ENCODE measurements around the gene PTPRR. TPM values are rescaled to one million over a fixed set of nuclear protein-coding genes. Genes with fewer than 3 reads are reported as not detected.

The PTPRR gene
- polyA plus RNA-seq, 1 of the 3 experiments (the other 2 are of a cell fraction), result 1.4 TPM

DNA sequence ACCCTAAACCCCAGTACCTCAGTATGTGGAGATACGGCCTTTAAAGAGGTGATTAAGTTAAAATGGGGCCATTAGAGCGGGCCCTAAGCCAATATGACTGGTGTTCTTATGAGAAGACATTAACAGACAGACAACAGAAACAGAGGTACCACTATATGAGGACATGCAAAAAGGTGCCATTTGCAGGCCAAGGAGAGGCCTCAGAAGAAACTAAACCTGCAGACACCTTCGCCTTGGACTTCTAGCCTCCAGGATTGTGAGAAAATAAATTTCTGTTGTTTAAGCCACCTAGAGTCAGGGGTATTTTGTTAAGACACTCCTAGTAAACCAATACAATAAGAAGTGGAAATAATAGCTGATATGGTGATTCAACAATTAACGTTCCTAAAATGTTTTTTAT, 315.9 kb downstream of the PTPRR start:
- Histone ChIP-seq H3K27ac (ENCODE audit: low read depth in 2 of 2, low read length in 1 of 2) (no peak overlapping the region), H3K27me3 (ENCODE audit: insufficient read depth) (no peaks in the 10 kb centered on the region), H3K4me2 (no peak overlapping the region), H3K4me3 (ENCODE audit: low read depth in 2 of 2, low read length in 1 of 2) (no peak overlapping the region), H4K20me1 (ENCODE audit: insufficient read depth) (no peaks in the 10 kb centered on the region), H3F3A (replicated peaks; ENCODE audit: insufficient read depth) (peaks cover 3% of the 10 kb centered on the region), H3K4me1 (ENCODE audit: control insufficient read depth in 1 of 2, insufficient read depth in 2 of 2, low read depth in 1 of 2, low read length in 1 of 2) (peaks cover 0 to 6% of the 10 kb centered on the region in 2 experiments; a peak in 3 of 4 replicates), H3K36me3 (replicated peaks in 1 of 2; ENCODE audit: control insufficient read depth in 1 of 2, insufficient read depth in 2 of 2, low read length in 1 of 2) (no peaks in the 10 kb centered on the region), H2AFZ (ENCODE audit: low read depth) (no peak overlapping the region), H3K9me3 (no peaks in the 10 kb centered on the region), H3K9ac (no peak overlapping the region), H3K79me2 (ENCODE audit: insufficient read depth) (no peaks in the 10 kb centered on the region), H3K9me2 (no peaks in the 10 kb centered on the region)
- WGBS (ENCODE audit: low lambda C conversion rate), result 88% methylated on average over 4 of the region's 4 CpGs
- ChIA-PET CTCF (interaction anchor here (1.3 to 2.9 kb wide), 2 partner anchors 14 to 28 kb away, joined by 5 to 12 read pairs; no protein-coding TSS in a partner anchor), POLR2A (no interaction called here)
- TF ChIP-seq, protein P1, sequence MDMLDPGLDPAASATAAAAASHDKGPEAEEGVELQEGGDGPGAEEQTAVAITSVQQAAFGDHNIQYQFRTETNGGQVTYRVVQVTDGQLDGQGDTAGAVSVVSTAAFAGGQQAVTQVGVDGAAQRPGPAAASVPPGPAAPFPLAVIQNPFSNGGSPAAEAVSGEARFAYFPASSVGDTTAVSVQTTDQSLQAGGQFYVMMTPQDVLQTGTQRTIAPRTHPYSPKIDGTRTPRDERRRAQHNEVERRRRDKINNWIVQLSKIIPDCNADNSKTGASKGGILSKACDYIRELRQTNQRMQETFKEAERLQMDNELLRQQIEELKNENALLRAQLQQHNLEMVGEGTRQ (IDR thresholded peaks at IDR 0.05; ENCODE audit: borderline replicate concordance, low read depth, low read length), result no peak
- no peak for TF ChIP-seq RXRA (IDR thresholded peaks at IDR 0.05; ENCODE audit: borderline replicate concordance, low read depth)
- no peak for TF ChIP-seq RFX5 (IDR thresholded peaks at IDR 0.05; ENCODE audit: low read length)
- TF ChIP-seq, protein P2, sequence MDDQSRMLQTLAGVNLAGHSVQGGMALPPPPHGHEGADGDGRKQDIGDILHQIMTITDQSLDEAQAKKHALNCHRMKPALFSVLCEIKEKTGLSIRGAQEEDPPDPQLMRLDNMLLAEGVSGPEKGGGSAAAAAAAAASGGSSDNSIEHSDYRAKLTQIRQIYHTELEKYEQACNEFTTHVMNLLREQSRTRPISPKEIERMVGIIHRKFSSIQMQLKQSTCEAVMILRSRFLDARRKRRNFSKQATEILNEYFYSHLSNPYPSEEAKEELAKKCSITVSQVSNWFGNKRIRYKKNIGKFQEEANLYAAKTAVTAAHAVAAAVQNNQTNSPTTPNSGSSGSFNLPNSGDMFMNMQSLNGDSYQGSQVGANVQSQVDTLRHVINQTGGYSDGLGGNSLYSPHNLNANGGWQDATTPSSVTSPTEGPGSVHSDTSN (IDR thresholded peaks at IDR 0.05), result no peak
- TF ChIP-seq MAX (IDR thresholded peaks at IDR 0.05; ENCODE audit: low read depth), result no peak
- no peak for TF ChIP-seq NFIC (IDR thresholded peaks at IDR 0.05; ENCODE audit: borderline replicate concordance)
- TF ChIP-seq, protein P3, sequence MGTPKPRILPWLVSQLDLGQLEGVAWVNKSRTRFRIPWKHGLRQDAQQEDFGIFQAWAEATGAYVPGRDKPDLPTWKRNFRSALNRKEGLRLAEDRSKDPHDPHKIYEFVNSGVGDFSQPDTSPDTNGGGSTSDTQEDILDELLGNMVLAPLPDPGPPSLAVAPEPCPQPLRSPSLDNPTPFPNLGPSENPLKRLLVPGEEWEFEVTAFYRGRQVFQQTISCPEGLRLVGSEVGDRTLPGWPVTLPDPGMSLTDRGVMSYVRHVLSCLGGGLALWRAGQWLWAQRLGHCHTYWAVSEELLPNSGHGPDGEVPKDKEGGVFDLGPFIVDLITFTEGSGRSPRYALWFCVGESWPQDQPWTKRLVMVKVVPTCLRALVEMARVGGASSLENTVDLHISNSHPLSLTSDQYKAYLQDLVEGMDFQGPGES (IDR thresholded peaks at IDR 0.05; ENCODE audit: low read depth, low read length), result no peak
- TF ChIP-seq USF1 (IDR thresholded peaks at IDR 0.05; ENCODE audit: borderline replicate concordance, low read depth), result no peak
- no peak for TF ChIP-seq YY1 (IDR thresholded peaks at IDR 0.05; ENCODE audit: low read depth)
- no peak for TF ChIP-seq GATA2 (CRISPR knock-in tag; IDR thresholded peaks at IDR 0.05)
- no peak for TF ChIP-seq TEAD4 (IDR thresholded peaks at IDR 0.05; ENCODE audit: borderline replicate concordance, insufficient read depth)
- TF ChIP-seq CTCF (IDR thresholded peaks at IDR 0.05), result no peak
- TF ChIP-seq RCOR1 (IDR thresholded peaks at IDR 0.05; ENCODE audit: low read length), result no peak
- TF ChIP-seq, protein P4, sequence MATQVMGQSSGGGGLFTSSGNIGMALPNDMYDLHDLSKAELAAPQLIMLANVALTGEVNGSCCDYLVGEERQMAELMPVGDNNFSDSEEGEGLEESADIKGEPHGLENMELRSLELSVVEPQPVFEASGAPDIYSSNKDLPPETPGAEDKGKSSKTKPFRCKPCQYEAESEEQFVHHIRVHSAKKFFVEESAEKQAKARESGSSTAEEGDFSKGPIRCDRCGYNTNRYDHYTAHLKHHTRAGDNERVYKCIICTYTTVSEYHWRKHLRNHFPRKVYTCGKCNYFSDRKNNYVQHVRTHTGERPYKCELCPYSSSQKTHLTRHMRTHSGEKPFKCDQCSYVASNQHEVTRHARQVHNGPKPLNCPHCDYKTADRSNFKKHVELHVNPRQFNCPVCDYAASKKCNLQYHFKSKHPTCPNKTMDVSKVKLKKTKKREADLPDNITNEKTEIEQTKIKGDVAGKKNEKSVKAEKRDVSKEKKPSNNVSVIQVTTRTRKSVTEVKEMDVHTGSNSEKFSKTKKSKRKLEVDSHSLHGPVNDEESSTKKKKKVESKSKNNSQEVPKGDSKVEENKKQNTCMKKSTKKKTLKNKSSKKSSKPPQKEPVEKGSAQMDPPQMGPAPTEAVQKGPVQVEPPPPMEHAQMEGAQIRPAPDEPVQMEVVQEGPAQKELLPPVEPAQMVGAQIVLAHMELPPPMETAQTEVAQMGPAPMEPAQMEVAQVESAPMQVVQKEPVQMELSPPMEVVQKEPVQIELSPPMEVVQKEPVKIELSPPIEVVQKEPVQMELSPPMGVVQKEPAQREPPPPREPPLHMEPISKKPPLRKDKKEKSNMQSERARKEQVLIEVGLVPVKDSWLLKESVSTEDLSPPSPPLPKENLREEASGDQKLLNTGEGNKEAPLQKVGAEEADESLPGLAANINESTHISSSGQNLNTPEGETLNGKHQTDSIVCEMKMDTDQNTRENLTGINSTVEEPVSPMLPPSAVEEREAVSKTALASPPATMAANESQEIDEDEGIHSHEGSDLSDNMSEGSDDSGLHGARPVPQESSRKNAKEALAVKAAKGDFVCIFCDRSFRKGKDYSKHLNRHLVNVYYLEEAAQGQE (IDR thresholded peaks at IDR 0.05; ENCODE audit: low read depth, low read length), result no peak
- no peak for TF ChIP-seq SIN3A (IDR thresholded peaks at IDR 0.05; ENCODE audit: borderline replicate concordance, low read depth, low read length)
- no peak for TF ChIP-seq GABPA (IDR thresholded peaks at IDR 0.05; ENCODE audit: low read depth)
- TF ChIP-seq FOXJ3 (CRISPR knock-in tag; IDR thresholded peaks at IDR 0.05), result no peak
- no peak for TF ChIP-seq NRF1 (IDR thresholded peaks at IDR 0.05; ENCODE audit: low read depth, low read length)
- TF ChIP-seq RAD21 (IDR thresholded peaks at IDR 0.05; ENCODE audit: low read length), result no peak
- no peak for TF ChIP-seq MEF2A (IDR thresholded peaks at IDR 0.05; ENCODE audit: borderline replicate concordance, low read depth)
- DNase-seq, result no peak
